WI38 (cell line): ENCODE results near the gene PCDH1.

Source experiments
- H3K4me3 ChIP-seq: 2 replicates; pipeline ENCODE4 v1.5.1; 2011; ENCODE audit warnings: low read depth, mild to moderate bottlenecking, control low read depth, low read length
- TF ChIP-seq, protein P1 (sequence below): IDR thresholded peaks from 2 replicates; pipeline ENCODE4 v1.5.1; 2012; ENCODE audit warnings: low read depth, mild to moderate bottlenecking, control low read depth, low read length

The PCDH1 gene

DNA sequence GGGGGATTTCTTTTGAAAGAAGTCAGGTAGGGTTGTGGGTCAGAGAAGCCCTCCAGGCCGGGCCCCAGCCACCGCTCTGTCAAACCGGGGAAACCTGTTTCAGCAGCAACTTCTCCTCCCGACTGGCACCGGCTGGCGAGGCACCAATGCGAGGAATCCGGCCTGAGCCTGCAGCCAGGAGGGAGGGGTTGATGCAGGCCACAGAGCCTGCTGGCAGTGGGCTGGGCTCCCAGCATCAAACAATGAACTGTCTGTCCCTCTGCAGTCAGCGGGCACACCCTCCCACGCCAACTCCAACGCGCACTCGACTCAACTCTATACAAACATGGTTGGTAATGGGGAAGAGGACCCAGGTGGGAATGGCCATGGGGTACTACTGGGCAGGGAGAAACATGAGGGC is 12.1 kb downstream of the PCDH1 start:
- TF ChIP-seq, protein P1, sequence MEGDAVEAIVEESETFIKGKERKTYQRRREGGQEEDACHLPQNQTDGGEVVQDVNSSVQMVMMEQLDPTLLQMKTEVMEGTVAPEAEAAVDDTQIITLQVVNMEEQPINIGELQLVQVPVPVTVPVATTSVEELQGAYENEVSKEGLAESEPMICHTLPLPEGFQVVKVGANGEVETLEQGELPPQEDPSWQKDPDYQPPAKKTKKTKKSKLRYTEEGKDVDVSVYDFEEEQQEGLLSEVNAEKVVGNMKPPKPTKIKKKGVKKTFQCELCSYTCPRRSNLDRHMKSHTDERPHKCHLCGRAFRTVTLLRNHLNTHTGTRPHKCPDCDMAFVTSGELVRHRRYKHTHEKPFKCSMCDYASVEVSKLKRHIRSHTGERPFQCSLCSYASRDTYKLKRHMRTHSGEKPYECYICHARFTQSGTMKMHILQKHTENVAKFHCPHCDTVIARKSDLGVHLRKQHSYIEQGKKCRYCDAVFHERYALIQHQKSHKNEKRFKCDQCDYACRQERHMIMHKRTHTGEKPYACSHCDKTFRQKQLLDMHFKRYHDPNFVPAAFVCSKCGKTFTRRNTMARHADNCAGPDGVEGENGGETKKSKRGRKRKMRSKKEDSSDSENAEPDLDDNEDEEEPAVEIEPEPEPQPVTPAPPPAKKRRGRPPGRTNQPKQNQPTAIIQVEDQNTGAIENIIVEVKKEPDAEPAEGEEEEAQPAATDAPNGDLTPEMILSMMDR, result no peak
- H3K4me3 ChIP-seq, result no peak overlapping the region

DNA sequence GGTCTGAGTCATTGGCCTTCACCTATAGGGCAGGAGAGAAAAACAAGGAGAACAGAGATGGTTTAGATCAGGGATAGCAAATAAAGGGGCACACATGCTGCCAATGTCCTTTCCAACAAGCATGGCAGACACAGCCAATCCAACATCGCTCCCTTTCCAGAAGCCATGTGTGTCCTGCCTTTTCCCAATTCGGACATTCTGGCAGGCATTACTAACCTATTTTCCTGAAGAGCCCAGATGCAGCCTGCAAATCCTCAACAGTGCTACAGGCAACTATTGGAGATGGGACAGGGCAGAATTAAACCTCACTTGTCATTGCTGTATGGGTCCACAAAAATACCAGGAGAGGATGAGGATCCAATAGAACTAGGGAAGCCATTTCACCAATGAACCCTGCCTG is 12.8 kb downstream of the PCDH1 start:
- H3K4me3 ChIP-seq, result no peak overlapping the region
- TF ChIP-seq, protein P1, result no peak

DNA sequence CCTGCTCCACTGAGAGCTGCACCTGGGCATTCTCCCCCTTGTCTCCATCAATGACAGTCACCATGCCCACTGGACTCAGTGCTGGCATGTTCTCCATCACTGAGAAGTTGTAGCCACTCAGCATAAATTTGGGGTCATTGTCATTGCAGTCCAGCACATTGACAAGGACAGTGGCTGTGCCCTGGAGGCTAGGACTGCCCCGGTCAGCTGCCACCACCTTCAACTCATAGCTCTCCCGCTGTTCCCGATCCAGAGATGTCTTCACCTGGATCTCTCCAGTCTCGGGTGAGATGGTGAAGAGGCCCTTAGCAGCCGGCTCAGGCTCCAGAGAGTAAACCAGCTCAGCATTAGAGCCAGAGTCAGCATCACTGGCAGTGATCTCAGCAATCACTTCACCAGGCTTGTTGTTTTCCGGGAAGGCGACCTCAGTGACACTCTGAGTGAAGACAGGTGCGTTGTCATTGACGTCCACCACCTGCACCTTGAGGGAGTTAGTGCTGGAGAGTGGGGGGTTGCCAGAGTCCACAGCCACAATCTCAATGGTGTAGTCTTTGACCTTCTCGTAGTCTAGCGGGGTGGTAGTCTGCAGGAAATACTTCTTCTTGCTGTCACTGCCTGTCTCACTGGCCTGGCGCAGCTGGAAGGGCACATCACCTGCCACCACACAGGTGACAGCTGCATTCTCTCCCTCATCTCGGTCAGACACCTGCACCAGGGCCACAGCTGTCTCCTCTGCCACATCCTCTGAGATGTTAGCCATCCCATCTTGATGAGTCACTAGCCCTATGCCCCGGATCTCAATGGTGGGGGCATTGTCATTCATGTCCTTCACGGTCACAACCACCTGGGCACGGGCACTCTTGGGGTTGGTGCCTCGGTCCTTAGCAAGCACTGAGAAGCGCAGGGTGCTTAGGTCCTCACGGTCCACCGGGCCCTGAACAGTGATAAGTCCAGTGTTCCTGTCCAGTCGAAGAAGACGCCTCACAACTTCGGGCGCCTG is 13.5 kb downstream of the PCDH1 start:
- no peak overlapping the region for H3K4me3 ChIP-seq
- TF ChIP-seq, protein P1, result no peak

DNA sequence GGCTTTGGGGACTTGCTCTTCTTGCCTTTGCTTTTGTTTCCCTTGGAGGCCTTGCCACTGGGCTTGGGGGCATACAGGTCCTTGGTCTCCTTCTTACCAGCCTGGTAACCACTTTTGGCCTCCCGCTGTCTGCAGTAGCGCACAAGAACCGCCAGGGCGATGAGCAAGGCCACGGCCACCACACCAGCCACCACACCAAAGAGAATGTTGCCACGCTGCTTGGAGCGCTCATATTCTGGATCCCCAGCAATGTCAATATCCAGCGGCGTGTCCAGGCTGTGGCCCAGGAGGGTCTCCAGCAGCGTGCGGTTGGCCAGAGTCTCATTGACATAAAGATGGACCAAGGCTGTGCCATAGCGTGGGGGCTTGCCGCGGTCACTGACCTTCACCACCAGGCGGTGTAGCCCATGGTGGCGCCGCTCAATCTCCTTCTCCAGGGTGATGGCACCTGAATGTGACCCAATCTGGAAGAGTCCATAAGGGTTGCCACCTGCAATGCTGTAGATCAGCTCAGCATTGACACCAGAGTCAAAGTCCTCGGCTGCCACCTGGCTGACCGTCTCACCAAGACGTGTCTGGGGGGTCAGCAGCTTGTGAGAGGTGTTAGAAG is 14.5 kb downstream of the PCDH1 start:
- TF ChIP-seq, protein P1, result peak; percentile 23; the same call in 1 of the 2 replicates

DNA sequence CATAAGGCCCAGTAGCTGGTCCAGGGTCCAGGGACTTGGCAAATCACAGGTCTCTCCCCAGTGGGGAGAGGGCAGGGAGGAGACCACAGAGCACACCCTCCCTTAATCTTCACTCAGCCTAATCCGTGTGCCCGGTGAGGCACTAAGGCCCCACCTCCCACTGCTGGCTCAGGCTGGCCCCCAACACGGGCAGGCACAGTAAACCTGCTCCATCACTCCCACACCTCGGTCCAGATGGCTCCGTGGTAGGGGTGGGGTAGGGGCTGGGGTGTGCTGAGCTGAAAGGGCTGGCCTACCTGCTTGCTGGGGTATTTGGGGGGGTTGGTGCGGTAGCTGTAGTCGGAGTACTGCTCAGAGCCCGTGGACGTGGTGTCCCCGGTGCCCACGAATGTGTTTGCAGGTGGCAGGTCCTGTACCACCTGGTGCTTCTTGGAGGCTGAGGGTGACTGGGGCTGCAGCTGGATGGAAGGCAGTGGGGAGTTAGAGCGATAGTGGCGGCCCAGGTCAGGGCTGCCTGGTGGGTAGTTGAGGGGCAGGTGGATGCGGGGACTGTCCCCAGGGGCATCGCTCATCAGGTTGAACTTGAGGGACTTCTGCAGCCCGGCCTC is 15.2 kb downstream of the PCDH1 start:
- no peak overlapping the region for H3K4me3 ChIP-seq
- TF ChIP-seq, protein P1, result no peak

More for the DNA sequence above, 14.5 kb downstream of the PCDH1 start:
- H3K4me3 ChIP-seq, result no peak overlapping the region

DNA sequence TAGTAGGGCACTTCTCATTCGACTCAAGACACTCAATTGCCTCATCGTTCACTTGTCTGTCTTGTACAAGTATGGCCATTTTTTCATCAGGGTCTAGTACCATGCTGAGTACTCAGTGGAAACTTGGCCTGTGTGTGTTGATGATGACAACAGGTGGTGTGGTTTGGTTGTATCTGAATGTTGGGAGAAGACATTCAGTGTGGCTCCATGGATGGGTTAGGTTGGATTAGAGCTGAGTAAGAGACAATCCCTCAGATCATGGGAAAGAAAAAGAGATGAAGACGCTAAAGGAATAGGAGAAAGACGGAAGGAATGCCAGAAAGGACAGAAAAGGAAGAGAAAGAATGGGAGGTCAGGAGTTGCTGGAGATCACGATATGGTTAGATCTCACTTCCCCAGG is 17.0 kb downstream of the PCDH1 start:
- no peak overlapping the region for H3K4me3 ChIP-seq
- TF ChIP-seq, protein P1, result no peak
